ENCODE measurements around the gene PRKAG2. TPM values are rescaled to one million over a fixed set of nuclear protein-coding genes. Genes with fewer than 3 reads are reported as not detected.

PRKAG2 gene
- total and polyA plus RNA-seq, 2 of the 8 experiments (the other 6 are each of a cell fraction or from before 2014, with no cell fraction given) = 7.5 to 18.1 TPM

GRCh38 chr7:151832656-151833055 lies 44.3 kb downstream of the PRKAG2 start:
- H3K79me2 ChIP-seq (ENCODE audit: control insufficient read depth in 1 of 2, insufficient read depth in 2 of 2, low read length in 2 of 2) = no peaks in the 10 kb centered on the region
- H3K9me3 ChIP-seq (ENCODE audit: insufficient read depth in 2 of 2, low read depth in 1 of 2, low read length in 1 of 2) = no peaks in the 10 kb centered on the region
- no peak overlapping the region for H3K4me3 ChIP-seq (ENCODE audit: extremely low read depth in 1 of 4, insufficient read depth in 2 of 4, low read depth in 3 of 4, low read length in 4 of 4)
- H3K9ac ChIP-seq (replicated peaks in 1 of 4; ENCODE audit: extremely low read depth in 1 of 4, low read depth in 3 of 4, low read length in 3 of 4) = no peak overlapping the region
- no peak overlapping the region for H4K91ac ChIP-seq (replicated peaks; ENCODE audit: insufficient read length, low read length)
- H3K23me2 ChIP-seq (ENCODE audit: low read depth, low read length) = no peaks in the 10 kb centered on the region
- no peak overlapping the region for H2BK120ac ChIP-seq (replicated peaks; ENCODE audit: low read depth, low read length)
- no peak for DNase-seq (ENCODE audit: low read depth in 1 of 2, low spot score in 2 of 2)
- FAIRE-seq = no peak
- H2BK5ac ChIP-seq (ENCODE audit: low read depth, low read length) = no peak overlapping the region
- no peak overlapping the region for H2BK20ac ChIP-seq (ENCODE audit: low read length)
- 86% methylated on average over 8 of the region's 11 CpGs; no CpG with 5 or more reads in 1 of the 2 experiments for WGBS, 2 experiments (ENCODE audit: extremely low coverage in 1 of 2, insufficient coverage in 1 of 2, insufficient read length in 1 of 2, insufficient replicate concordance in 2 of 2, low coverage in 1 of 2, low lambda C conversion rate in 2 of 2, missing lambda C conversion rate in 1 of 2)
- no peak overlapping the region for H3K18ac ChIP-seq (ENCODE audit: extremely low read depth, low read length)
- H2BK15ac ChIP-seq (ENCODE audit: low read length) = no peak overlapping the region
- no peak overlapping the region for H2BK12ac ChIP-seq (ENCODE audit: low read depth, low read length)
- H3K4me2 ChIP-seq (ENCODE audit: insufficient read depth in 1 of 2, low read depth in 2 of 2, low read length in 2 of 2) = no peak overlapping the region
- no peak overlapping the region for H3K4ac ChIP-seq (replicated peaks; ENCODE audit: insufficient read length, low read depth, low read length)
- H3K4me1 ChIP-seq (replicated peaks in 1 of 4; ENCODE audit: control insufficient read depth in 3 of 4, insufficient read depth in 4 of 4, low read length in 3 of 4) = peaks cover 0 to 15% (median under 1%) of the 10 kb centered on the region in 4 experiments; a peak in 4 of 7 replicates
- no peak overlapping the region for H2AK5ac ChIP-seq (ENCODE audit: low read depth, low read length)
- H3K56ac ChIP-seq (replicated peaks; ENCODE audit: insufficient read length, low read depth, low read length) = no peak overlapping the region
- no peak overlapping the region for H4K5ac ChIP-seq (ENCODE audit: insufficient read length, low read depth, low read length)
- POLR2A ChIA-PET (ENCODE audit: partially characterized antibody) = no interaction called here
- H3K27ac ChIP-seq (ENCODE audit: low read depth, low read length) = no peak overlapping the region
- CTCF ChIA-PET (ENCODE audit: partially characterized antibody) = interaction anchor here (0.6 to 0.7 kb wide), 3 partner anchors 20 to 55 kb away, joined by 3 read pairs; no protein-coding TSS in a partner anchor
- H4K8ac ChIP-seq (ENCODE audit: extremely low read depth, insufficient read depth, low read length) = no peak overlapping the region
- no peak overlapping the region for H2AFZ ChIP-seq (ENCODE audit: low read length)
- no peak overlapping the region for H3K23ac ChIP-seq (ENCODE audit: insufficient read length)
- TF ChIP-seq TEAD4 (IDR thresholded peaks at IDR 0.05; ENCODE audit: low read depth, low read length) = no peak
- TF ChIP-seq CTCF (IDR thresholded peaks at IDR 0.05; ENCODE audit: control extremely low read depth in 1 of 3, insufficient read depth in 1 of 3, low read depth in 1 of 3, low read length in 3 of 3) = no peak
- TF ChIP-seq TAF1 (IDR thresholded peaks at IDR 0.05; ENCODE audit: low read depth, low read length) = no peak
- TF ChIP-seq CHD1 (IDR thresholded peaks at IDR 0.05; ENCODE audit: low read depth, low read length) = no peak
- TF ChIP-seq HDAC2 (IDR thresholded peaks at IDR 0.05; ENCODE audit: borderline replicate concordance in 1 of 2, low read depth in 2 of 2, low read length in 2 of 2) = no peak
- TF ChIP-seq GABPA (IDR thresholded peaks at IDR 0.05; ENCODE audit: borderline replicate concordance, insufficient read depth, low read length) = no peak
- H3K27me3 ChIP-seq (replicated peaks in 1 of 4; ENCODE audit: control insufficient read depth in 3 of 4, extremely low read depth in 1 of 4, insufficient read depth in 3 of 4, low read length in 3 of 4) = no peaks in the 10 kb centered on the region
- no peaks in the 10 kb centered on the region for H3K79me1 ChIP-seq (ENCODE audit: low read depth, low read length)
- no peaks in the 10 kb centered on the region for H3K36me3 ChIP-seq (ENCODE audit: control insufficient read depth in 2 of 4, insufficient read depth in 4 of 4, low read length in 3 of 4)
- H4K20me1 ChIP-seq (replicated peaks in 1 of 2; ENCODE audit: control insufficient read depth in 1 of 2, insufficient read depth in 2 of 2, low read length in 2 of 2) = no peaks in the 10 kb centered on the region
- no peak overlapping the region for H3K14ac ChIP-seq (ENCODE audit: insufficient read length)

All from H1 (cell line).